ENCODE measurements around the gene SZT2.

GRCh38 chr1:43434256-43434655 is 44.6 kb downstream of the SZT2 start:
- TF ChIP-seq CTCF (IDR thresholded peaks at IDR 0.05; ENCODE audit: poor library complexity) (no peak), EZH2phosphoT487 (IDR thresholded peaks at IDR 0.05; ENCODE audit: low read depth, severe bottlenecking, unreplicated experiment) (no peak), EZH2 (IDR thresholded peaks at IDR 0.05; ENCODE audit: borderline replicate concordance) (no peak)
